ENCODE data around the gene CCDC8. TPM values are rescaled to one million over a fixed set of nuclear protein-coding genes. Genes with fewer than 3 reads are reported as not detected.

The CCDC8 gene
- polyA plus RNA-seq, 1 donor from 2014 or later = 0.84 TPM

DNA sequence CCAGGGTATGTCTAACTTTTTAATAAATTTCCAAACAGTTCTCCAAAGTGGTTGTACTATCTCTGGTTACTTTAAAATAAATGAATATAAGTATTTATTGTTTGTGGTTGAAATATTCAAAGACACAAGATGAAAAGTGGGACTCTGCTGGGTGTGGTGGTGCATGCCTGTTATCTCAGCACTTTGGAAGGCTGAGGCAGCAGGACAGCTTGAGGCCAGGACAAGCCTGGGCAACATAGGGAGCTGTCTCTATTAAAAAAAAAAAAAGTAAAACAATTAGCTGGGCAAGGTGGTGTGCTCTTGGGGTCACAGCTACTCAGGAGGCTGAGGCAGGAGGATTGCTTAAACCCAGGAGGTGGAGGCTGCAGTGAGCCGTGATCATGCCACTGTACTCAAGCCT, 47.6 kb upstream of the CCDC8 start:
- no peak for TF ChIP-seq EZH2 (IDR thresholded peaks at IDR 0.05; ENCODE audit: borderline replicate concordance, insufficient read depth, low read length, poor library complexity, severe bottlenecking)
- TF ChIP-seq RAD21 (conservative IDR thresholded peaks at IDR 0.05) = no peak
- no peak for TF ChIP-seq EP300 (conservative IDR thresholded peaks at IDR 0.05; ENCODE audit: poor library complexity, severe bottlenecking)
- H3K27me3 ChIP-seq (ENCODE audit: insufficient read depth, low read depth, low read length) = no peaks in the 10 kb centered on the region
- H3K79me2 ChIP-seq (replicated peaks; ENCODE audit: insufficient read depth, low read length) = no peaks in the 10 kb centered on the region

DNA sequence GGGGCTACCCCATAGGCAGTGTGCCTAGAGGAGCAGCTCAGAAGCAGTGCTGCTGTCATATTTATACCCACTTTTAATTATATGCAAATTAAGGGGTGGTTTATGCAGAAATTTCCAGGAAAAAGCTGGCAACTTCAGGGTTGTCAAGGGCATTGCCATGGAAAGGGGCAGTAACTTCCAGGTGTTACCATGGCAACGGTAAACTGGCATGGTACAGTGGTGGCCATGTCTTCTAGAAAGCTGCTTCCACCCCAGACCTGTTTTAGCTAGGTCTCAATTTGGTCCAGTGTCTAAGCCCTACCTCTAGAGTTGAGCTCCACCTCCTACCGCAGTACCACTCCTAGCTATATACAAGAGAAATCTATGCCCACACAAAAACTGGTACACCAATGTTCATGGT, 46.7 kb upstream of the CCDC8 start:
- H3F3A ChIP-seq (ENCODE audit: insufficient read depth, low read length, poor library complexity, severe bottlenecking) = no peaks in the 10 kb centered on the region
- no peak overlapping the region for H3K4me2 ChIP-seq (ENCODE audit: low read length)
- H3K79me2 ChIP-seq (replicated peaks; ENCODE audit: insufficient read depth, low read length) = no peaks in the 10 kb centered on the region
- H2AFZ ChIP-seq (ENCODE audit: low read depth, low read length) = no peak overlapping the region
- TF ChIP-seq POLR2AphosphoS5 (IDR thresholded peaks at IDR 0.05) = no peak
- no peak for TF ChIP-seq SMC3 (conservative IDR thresholded peaks at IDR 0.05; ENCODE audit: poor library complexity)
- TF ChIP-seq, protein P1, sequence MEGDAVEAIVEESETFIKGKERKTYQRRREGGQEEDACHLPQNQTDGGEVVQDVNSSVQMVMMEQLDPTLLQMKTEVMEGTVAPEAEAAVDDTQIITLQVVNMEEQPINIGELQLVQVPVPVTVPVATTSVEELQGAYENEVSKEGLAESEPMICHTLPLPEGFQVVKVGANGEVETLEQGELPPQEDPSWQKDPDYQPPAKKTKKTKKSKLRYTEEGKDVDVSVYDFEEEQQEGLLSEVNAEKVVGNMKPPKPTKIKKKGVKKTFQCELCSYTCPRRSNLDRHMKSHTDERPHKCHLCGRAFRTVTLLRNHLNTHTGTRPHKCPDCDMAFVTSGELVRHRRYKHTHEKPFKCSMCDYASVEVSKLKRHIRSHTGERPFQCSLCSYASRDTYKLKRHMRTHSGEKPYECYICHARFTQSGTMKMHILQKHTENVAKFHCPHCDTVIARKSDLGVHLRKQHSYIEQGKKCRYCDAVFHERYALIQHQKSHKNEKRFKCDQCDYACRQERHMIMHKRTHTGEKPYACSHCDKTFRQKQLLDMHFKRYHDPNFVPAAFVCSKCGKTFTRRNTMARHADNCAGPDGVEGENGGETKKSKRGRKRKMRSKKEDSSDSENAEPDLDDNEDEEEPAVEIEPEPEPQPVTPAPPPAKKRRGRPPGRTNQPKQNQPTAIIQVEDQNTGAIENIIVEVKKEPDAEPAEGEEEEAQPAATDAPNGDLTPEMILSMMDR (IDR thresholded peaks at IDR 0.05; ENCODE audit: poor library complexity, severe bottlenecking) = no peak
- H3K27ac ChIP-seq (ENCODE audit: low read length) = no peak overlapping the region
- no peaks in the 10 kb centered on the region for H3K9me3 ChIP-seq (ENCODE audit: low read length)
- H4K20me1 ChIP-seq (ENCODE audit: insufficient read depth) = no peaks in the 10 kb centered on the region
- no peaks in the 10 kb centered on the region for H3K9me2 ChIP-seq (ENCODE audit: insufficient read depth, low read length)
- H3K4me3 ChIP-seq (ENCODE audit: low read length) = no peak overlapping the region
- H3K9ac ChIP-seq (ENCODE audit: low read length) = no peak overlapping the region
- H3K27me3 ChIP-seq (ENCODE audit: insufficient read depth, low read depth, low read length) = no peaks in the 10 kb centered on the region
- H3K36me3 ChIP-seq (ENCODE audit: insufficient read depth, low read length) = no peaks in the 10 kb centered on the region

More for the DNA sequence above, 47.6 kb upstream of the CCDC8 start:
- Histone ChIP-seq H3K27ac (ENCODE audit: low read length) (no peak overlapping the region), H3K4me2 (ENCODE audit: low read length) (no peak overlapping the region), H3K4me3 (ENCODE audit: low read length) (no peak overlapping the region), H3K9ac (ENCODE audit: low read length) (no peak overlapping the region), H3K9me2 (ENCODE audit: insufficient read depth, low read length) (no peaks in the 10 kb centered on the region), H3F3A (ENCODE audit: insufficient read depth, low read length, poor library complexity, severe bottlenecking) (no peaks in the 10 kb centered on the region), H3K9me3 (ENCODE audit: low read length) (no peaks in the 10 kb centered on the region), H2AFZ (ENCODE audit: low read depth, low read length) (no peak overlapping the region), H3K36me3 (ENCODE audit: insufficient read depth, low read length) (no peaks in the 10 kb centered on the region), H4K20me1 (ENCODE audit: insufficient read depth) (no peaks in the 10 kb centered on the region)

DNA sequence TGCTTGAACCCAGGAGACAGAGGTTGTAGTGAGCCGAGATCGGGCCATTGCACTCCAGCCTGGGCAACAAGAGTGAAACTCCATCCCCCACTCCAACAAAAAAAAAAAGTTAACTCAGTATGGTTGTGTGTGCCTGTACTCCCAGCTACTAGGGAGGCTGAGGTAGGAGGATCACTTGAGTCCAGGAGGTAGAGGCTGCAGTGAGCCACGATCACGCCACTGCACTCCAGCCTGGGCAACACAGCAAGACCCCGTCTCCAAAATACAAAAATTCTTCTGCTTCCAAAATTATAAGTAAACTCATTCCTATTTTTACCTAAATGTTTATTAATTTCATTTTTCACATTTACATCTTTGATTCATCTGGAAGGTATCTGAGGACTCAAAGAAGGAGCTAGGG, 43.6 kb upstream of the CCDC8 start:
- no peak overlapping the region for H3K27ac ChIP-seq (ENCODE audit: low read length)
- no peaks in the 10 kb centered on the region for H3K9me2 ChIP-seq (ENCODE audit: insufficient read depth, low read length)
- no peaks in the 10 kb centered on the region for H3K36me3 ChIP-seq (ENCODE audit: insufficient read depth, low read length)
- H2AFZ ChIP-seq (ENCODE audit: low read depth, low read length) = no peak overlapping the region
- TF ChIP-seq POLR2AphosphoS5 (IDR thresholded peaks at IDR 0.05) = no peak
- no peak for TF ChIP-seq TAF1 (IDR thresholded peaks at IDR 0.05; ENCODE audit: low read depth)
- TF ChIP-seq EP300 (conservative IDR thresholded peaks at IDR 0.05; ENCODE audit: poor library complexity, severe bottlenecking) = no peak
- no peak for TF ChIP-seq MXI1 (conservative IDR thresholded peaks at IDR 0.05; ENCODE audit: poor library complexity, severe bottlenecking)
- TF ChIP-seq, protein P2, sequence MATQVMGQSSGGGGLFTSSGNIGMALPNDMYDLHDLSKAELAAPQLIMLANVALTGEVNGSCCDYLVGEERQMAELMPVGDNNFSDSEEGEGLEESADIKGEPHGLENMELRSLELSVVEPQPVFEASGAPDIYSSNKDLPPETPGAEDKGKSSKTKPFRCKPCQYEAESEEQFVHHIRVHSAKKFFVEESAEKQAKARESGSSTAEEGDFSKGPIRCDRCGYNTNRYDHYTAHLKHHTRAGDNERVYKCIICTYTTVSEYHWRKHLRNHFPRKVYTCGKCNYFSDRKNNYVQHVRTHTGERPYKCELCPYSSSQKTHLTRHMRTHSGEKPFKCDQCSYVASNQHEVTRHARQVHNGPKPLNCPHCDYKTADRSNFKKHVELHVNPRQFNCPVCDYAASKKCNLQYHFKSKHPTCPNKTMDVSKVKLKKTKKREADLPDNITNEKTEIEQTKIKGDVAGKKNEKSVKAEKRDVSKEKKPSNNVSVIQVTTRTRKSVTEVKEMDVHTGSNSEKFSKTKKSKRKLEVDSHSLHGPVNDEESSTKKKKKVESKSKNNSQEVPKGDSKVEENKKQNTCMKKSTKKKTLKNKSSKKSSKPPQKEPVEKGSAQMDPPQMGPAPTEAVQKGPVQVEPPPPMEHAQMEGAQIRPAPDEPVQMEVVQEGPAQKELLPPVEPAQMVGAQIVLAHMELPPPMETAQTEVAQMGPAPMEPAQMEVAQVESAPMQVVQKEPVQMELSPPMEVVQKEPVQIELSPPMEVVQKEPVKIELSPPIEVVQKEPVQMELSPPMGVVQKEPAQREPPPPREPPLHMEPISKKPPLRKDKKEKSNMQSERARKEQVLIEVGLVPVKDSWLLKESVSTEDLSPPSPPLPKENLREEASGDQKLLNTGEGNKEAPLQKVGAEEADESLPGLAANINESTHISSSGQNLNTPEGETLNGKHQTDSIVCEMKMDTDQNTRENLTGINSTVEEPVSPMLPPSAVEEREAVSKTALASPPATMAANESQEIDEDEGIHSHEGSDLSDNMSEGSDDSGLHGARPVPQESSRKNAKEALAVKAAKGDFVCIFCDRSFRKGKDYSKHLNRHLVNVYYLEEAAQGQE (IDR thresholded peaks at IDR 0.05; ENCODE audit: borderline replicate concordance) = no peak
- TF ChIP-seq, protein P1 (IDR thresholded peaks at IDR 0.05; ENCODE audit: poor library complexity, severe bottlenecking) = no peak
- no peak for TF ChIP-seq EZH2 (IDR thresholded peaks at IDR 0.05; ENCODE audit: borderline replicate concordance, insufficient read depth, low read length, poor library complexity, severe bottlenecking)
- no peak for TF ChIP-seq RAD21 (conservative IDR thresholded peaks at IDR 0.05)
- TF ChIP-seq SMC3 (conservative IDR thresholded peaks at IDR 0.05; ENCODE audit: poor library complexity) = no peak
- H3K9me3 ChIP-seq (ENCODE audit: low read length) = no peaks in the 10 kb centered on the region
- no peak overlapping the region for H3K4me3 ChIP-seq (ENCODE audit: low read length)
- H3F3A ChIP-seq (ENCODE audit: insufficient read depth, low read length, poor library complexity, severe bottlenecking) = no peaks in the 10 kb centered on the region
- no peaks in the 10 kb centered on the region for H3K79me2 ChIP-seq (replicated peaks; ENCODE audit: insufficient read depth, low read length)
- no peak overlapping the region for H3K9ac ChIP-seq (ENCODE audit: low read length)
- H4K20me1 ChIP-seq (ENCODE audit: insufficient read depth) = no peaks in the 10 kb centered on the region
- no peak overlapping the region for H3K4me2 ChIP-seq (ENCODE audit: low read length)
- H3K27me3 ChIP-seq (ENCODE audit: insufficient read depth, low read depth, low read length) = no peaks in the 10 kb centered on the region

All from neural cell (in vitro differentiated cells).